ENCODE results near the gene HBG1. TPM values are rescaled to one million over a fixed set of nuclear protein-coding genes. Genes with fewer than 3 reads are reported as not detected.

HBG1 gene
- polyA plus RNA-seq, 1 donor (not counting 4 experiments of a cell fraction or from before 2014, with no cell fraction given) = 0.30 TPM

DNA sequence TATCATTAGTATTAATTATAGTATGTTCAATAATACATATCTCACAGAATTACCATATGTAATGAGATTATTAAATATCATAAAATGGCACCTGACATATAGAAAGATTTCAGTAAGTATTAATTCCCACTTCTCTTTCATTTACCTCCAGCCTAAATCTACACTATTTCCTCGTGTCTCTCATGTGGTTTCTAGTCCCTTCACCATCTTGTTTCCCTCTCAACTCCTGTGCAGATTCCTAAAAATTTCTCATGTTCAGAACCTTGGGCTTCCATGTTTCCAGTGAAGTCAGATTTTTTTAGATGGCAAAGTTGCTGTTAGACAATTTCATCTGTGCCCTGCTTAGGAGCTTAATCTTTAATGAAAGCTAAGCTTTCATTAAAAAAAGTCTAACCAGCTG is 34.2 kb upstream of the HBG1 start:
- H4K20me1 ChIP-seq (ENCODE audit: control insufficient read depth, extremely low read depth, insufficient read depth, low read length) = no peaks in the 10 kb centered on the region
- DNase-seq (ENCODE audit: low read depth, low spot score) = no peak
- H3K27me3 ChIP-seq (ENCODE audit: control insufficient read depth, extremely low read depth, insufficient read depth, low read length) = no peaks in the 10 kb centered on the region
- no peak for FAIRE-seq
- H3K9ac ChIP-seq (ENCODE audit: control insufficient read depth, extremely low read depth, insufficient read depth, low read length) = no peak overlapping the region
- no peak for TF ChIP-seq EZH2 (IDR thresholded peaks at IDR 0.05; ENCODE audit: low read length)
- TF ChIP-seq, protein P1, sequence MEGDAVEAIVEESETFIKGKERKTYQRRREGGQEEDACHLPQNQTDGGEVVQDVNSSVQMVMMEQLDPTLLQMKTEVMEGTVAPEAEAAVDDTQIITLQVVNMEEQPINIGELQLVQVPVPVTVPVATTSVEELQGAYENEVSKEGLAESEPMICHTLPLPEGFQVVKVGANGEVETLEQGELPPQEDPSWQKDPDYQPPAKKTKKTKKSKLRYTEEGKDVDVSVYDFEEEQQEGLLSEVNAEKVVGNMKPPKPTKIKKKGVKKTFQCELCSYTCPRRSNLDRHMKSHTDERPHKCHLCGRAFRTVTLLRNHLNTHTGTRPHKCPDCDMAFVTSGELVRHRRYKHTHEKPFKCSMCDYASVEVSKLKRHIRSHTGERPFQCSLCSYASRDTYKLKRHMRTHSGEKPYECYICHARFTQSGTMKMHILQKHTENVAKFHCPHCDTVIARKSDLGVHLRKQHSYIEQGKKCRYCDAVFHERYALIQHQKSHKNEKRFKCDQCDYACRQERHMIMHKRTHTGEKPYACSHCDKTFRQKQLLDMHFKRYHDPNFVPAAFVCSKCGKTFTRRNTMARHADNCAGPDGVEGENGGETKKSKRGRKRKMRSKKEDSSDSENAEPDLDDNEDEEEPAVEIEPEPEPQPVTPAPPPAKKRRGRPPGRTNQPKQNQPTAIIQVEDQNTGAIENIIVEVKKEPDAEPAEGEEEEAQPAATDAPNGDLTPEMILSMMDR (optimal IDR thresholded peaks at IDR 0.05 in 1 of 3, IDR thresholded peaks at IDR 0.05 in 1 of 3, conservative IDR thresholded peaks at IDR 0.05 in 1 of 3; ENCODE audit: extremely low read depth in 1 of 3, insufficient read depth in 2 of 3, low read length in 3 of 3) = no peak
- H3K36me3 ChIP-seq (ENCODE audit: control insufficient read depth in 2 of 2, extremely low read depth in 1 of 2, insufficient read depth in 2 of 2, low read length in 2 of 2) = no peaks in the 10 kb centered on the region
- no peaks in the 10 kb centered on the region for H3K9me3 ChIP-seq (ENCODE audit: control insufficient read depth, low read depth, low read length)
- H3K27ac ChIP-seq (ENCODE audit: control insufficient read depth, insufficient read depth, low read length) = no peak overlapping the region
- peaks cover 27% of the 10 kb centered on the region for H3K4me1 ChIP-seq (ENCODE audit: control insufficient read depth, extremely low read depth, insufficient read depth, low read length)
- no peak overlapping the region for H3K4me2 ChIP-seq (ENCODE audit: control insufficient read depth, extremely low read depth, insufficient read depth, low read depth, low read length)
- dilution Hi-C loops (cut with MboI; ENCODE audit: extremely low pct_ligation_motif_present, low sequenced_read_pairs) = no loop called here
- no peak overlapping the region for H3K4me3 ChIP-seq (ENCODE audit: control insufficient read depth in 2 of 3, extremely low read depth in 1 of 3, insufficient read depth in 2 of 3, low read depth in 1 of 3, low read length in 3 of 3)
- no peaks in the 10 kb centered on the region for H3K79me2 ChIP-seq (ENCODE audit: control insufficient read depth, insufficient read depth, low read length)
- H3K9me1 ChIP-seq (ENCODE audit: control insufficient read depth, extremely low read depth, insufficient read depth, low read length) = peaks cover 2% of the 10 kb centered on the region
- H2AFZ ChIP-seq (ENCODE audit: control insufficient read depth, low read length) = no peak overlapping the region

DNA sequence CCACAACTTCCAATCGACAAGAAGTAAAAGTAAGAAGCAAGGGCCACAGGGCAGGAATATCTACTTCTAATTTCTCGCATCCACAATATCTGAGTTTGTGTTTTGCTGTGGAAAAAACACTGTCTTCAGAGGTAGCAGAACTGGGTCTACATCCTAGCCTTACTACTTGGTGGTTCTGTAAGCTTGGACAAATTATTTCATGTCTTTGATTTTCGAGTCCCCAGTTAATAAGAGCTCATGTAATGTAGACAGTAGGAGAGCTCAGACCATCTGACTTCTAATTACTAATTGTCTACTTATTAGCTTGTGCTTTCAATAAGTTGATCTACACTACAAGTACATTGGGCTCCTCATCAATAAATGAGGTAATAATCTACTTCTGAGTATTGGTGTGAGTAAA is 33.4 kb upstream of the HBG1 start:
- Histone ChIP-seq H3K27me3 (ENCODE audit: control insufficient read depth, extremely low read depth, insufficient read depth, low read length) (no peaks in the 10 kb centered on the region), H3K4me1 (ENCODE audit: control insufficient read depth, extremely low read depth, insufficient read depth, low read length) (peaks cover 27% of the 10 kb centered on the region), H3K4me3 (ENCODE audit: control insufficient read depth in 2 of 3, extremely low read depth in 1 of 3, insufficient read depth in 2 of 3, low read depth in 1 of 3, low read length in 3 of 3) (no peak overlapping the region), H3K9ac (ENCODE audit: control insufficient read depth, extremely low read depth, insufficient read depth, low read length) (no peak overlapping the region), H3K79me2 (ENCODE audit: control insufficient read depth, insufficient read depth, low read length) (no peaks in the 10 kb centered on the region), H3K9me1 (ENCODE audit: control insufficient read depth, extremely low read depth, insufficient read depth, low read length) (peaks cover 2% of the 10 kb centered on the region), H3K4me2 (ENCODE audit: control insufficient read depth, extremely low read depth, insufficient read depth, low read depth, low read length) (no peak overlapping the region), H2AFZ (ENCODE audit: control insufficient read depth, low read length) (no peak overlapping the region), H3K9me3 (ENCODE audit: control insufficient read depth, low read depth, low read length) (no peaks in the 10 kb centered on the region), H3K27ac (ENCODE audit: control insufficient read depth, insufficient read depth, low read length) (no peak overlapping the region), H4K20me1 (ENCODE audit: control insufficient read depth, extremely low read depth, insufficient read depth, low read length) (no peaks in the 10 kb centered on the region), H3K36me3 (ENCODE audit: control insufficient read depth in 2 of 2, extremely low read depth in 1 of 2, insufficient read depth in 2 of 2, low read length in 2 of 2) (no peaks in the 10 kb centered on the region)
- no peak for DNase-seq (ENCODE audit: low read depth, low spot score)
- TF ChIP-seq EZH2 (IDR thresholded peaks at IDR 0.05; ENCODE audit: low read length) = no peak
- TF ChIP-seq, protein P1 (optimal IDR thresholded peaks at IDR 0.05 in 1 of 3, IDR thresholded peaks at IDR 0.05 in 1 of 3, conservative IDR thresholded peaks at IDR 0.05 in 1 of 3; ENCODE audit: extremely low read depth in 1 of 3, insufficient read depth in 2 of 3, low read length in 3 of 3) = no peak
- FAIRE-seq = no peak
- dilution Hi-C loops (cut with MboI; ENCODE audit: extremely low pct_ligation_motif_present, low sequenced_read_pairs) = no loop called here
